HG03039 (cell line): ENCODE results near the gene AGAP3.
A peak's percentile ranks its signal among the peaks of the same experiment; 100 is the strongest.

Source experiments
- ATAC-seq: cut with Tn5 transposase; IDR thresholded peaks from one replicate; pipeline ENCODE4 v1.9.1; 2021; ENCODE audit warnings: mild to moderate bottlenecking, moderate library complexity; ENCODE audit not compliant: unreplicated experiment

The AGAP3 gene

DNA sequence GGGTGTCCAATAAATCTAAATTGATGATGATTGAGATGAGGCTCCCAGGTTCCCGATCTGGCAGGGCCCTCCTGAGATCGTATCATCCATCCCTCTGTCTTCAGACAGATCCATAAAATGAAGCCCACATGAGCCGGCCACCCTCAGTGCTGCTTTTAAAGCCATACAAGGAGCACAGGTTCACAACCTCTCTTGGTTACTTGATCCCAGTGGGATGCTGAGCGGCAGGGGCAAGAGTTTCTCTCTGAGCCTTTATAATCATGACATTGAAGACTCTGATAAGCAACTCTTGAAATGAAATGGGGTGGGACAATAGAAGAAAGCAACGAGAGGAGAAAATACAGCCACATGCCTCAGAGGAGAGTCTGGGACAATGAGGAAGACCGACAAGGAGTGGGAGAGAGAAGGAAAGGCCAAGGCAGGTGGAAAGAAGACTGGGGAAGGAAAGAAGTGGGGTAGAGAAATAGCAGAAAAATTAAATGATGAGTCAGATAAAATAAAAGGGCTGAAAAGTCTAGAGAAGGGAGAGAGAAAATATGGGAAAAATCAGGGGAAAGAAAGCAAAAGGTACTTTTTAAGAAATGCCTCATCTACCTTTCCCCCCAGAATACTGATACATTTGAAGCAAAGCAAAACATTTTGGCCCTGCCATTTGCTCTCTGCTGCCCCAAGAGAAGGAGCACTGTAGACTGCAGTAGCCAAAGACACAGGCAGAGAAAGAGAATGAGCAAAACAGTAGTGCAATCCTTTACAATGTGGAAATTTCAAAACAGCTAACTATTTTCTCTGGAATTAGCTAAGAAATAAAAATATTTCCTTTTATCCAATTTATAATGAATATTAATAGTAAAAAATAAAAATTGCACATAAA is 66.6 kb downstream of the AGAP3 start:
- ATAC-seq, result no peak

DNA sequence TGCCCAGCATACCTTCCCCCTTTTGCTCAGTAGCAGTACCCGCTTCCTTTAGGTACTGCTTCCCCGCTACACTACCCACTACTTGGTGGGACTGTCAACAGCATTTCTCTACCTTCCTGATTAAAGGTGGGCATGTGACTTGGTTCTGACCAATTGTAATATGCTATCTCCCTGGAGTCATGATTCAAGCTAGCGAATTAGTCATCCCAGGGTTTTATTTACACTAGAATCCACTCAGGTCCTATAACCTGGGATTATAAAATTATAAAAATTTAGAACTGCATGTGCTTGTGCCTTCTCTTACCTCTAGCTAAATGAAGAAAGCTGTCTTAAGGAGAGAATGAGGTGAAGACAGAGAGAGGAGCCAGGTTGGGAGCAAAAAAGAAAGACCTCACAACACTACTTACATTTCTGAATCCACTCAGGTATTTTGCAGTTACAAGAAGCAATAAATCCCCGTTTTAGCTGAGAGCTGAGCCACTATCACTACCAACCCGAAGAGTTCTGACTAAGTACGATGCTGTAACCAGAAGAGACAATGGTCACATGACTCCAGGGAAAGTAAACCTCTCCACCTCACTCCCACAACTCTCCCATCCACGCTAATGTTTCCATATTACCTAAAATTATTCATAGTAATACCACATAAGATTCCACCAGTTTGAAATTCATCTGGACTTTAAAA is 71.5 kb downstream of the AGAP3 start:
- ATAC-seq, result no peak

GRCh38 chr7:151161757-151162156 is 75.5 kb downstream of the AGAP3 start:
- ATAC-seq, result no peak

DNA sequence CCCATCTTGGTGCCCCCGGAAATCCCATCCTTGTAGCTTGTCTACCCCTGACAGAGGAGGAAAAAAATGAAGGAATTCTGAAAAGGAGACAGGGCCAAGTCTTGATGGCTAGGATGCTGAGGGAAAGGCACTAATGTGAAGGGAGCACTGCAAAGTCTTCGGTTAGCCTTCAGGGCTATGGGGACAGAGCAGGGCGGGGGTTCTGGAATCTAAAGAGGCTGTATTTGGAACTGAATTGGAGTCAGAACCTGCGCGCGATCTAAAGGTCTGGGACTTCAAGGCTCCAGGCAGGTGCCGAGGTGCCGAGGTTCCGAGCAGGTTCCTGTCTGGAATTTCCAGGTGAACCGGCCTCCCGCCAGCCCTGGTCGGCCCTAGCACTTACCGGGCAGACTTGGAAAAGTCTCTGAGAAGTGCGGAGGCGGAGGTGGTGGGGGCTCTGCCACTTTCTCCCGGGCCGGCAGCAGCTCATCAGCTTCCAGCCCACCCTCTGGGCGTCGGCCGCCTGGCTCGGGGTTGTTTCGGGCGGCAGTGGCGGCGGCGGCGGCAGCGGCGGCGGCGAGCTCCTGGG is 80.4 kb downstream of the AGAP3 start:
- no peak for ATAC-seq

DNA sequence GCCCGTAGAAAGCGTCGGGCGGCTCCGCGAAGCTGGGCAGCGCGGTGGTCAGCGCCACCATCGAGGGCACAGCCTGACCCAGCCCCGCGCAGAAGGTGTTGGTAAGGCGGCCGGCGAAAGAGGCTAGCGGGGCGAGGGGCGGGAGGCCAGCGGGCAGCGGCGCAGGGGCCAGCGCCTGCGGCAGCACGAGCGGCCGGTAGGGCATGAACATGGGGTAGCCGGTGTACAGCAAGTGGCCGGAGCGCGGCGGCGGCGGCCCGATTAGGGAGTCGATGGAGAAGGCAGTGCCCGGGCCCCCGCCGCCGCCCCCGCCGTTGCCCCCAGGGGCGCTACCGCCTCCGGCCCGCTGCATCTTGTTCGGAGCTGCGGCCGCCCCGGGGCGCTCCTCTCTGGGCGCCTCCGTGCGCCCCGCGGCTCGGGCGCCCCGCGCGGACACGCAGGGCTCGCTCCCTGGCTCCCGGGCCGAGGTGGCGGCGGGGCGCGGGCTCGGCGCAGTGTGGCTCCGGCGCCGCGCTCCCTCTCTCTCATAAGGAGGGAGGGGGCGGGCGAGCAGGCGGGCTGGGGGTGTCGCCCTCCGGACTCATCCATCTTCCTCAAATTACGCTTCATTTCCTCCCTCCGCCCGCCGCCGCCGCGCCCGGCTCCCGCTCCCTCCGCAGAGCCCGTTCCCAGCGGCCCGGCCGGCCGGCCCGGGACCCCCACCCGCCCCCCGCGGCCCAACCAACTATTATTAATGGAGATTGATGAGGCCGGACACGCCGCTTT is 81.1 kb downstream of the AGAP3 start, which contains the start of gene GBX1:
GBX1 (minus strand) TSS at position 498 of the 765 bp plus-strand sequence; CDS start at position 352, 146 bp downstream.
- ATAC-seq, result no peak

- peak; percentile 58 for ATAC-seq
Measured at GRCh38 chr7:151168003-151168786, 81.9 kb downstream of the AGAP3 start.

GRCh38 chr7:151168787-151169162 is 82.5 kb downstream of the AGAP3 start:
- ATAC-seq, result no peak

GRCh38 chr7:151172273-151173141 is 86.2 kb downstream of the AGAP3 start:
- peak; percentile 65 for ATAC-seq

DNA sequence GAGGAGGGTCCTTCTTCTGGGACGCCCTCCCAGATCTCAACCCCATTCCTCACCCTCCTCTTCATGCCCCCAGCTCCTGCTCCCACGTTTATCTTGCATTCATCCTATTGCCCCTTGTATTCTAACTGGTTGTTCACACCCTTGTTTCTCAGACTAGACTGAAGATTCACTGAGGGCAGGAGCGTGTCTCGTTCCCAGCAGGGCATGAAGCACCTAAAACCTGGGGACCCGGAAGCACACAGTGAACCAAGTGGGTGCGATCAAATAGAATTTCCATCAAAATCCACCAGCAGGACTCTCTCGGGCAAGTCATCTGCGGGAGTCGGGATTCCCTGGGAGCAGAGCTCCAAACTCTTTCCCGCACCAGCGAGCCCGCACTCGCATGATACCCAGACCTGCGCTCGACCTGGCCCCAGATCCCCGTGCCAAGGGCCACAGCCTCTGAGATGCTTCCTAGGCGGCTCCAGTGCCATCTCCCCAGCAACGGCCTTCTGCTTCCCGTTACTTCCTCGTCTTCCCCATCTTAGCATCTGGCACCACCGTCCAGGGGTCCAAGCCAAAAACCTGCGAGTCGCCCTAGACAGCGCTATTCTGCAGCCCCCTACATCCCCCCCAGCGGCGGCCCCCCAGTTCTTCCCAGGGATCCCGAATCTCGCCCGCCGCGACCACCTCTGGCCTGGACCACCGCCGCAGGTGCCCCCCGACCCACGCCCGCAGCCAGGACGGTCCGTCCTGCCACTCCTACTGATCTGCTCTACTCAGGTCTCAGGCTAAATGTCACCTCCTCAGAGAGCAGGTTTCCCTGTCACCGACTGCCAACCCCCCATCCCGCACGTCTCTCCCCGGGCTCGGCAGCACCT is 87.3 kb downstream of the AGAP3 start:
- ATAC-seq, result no peak

DNA sequence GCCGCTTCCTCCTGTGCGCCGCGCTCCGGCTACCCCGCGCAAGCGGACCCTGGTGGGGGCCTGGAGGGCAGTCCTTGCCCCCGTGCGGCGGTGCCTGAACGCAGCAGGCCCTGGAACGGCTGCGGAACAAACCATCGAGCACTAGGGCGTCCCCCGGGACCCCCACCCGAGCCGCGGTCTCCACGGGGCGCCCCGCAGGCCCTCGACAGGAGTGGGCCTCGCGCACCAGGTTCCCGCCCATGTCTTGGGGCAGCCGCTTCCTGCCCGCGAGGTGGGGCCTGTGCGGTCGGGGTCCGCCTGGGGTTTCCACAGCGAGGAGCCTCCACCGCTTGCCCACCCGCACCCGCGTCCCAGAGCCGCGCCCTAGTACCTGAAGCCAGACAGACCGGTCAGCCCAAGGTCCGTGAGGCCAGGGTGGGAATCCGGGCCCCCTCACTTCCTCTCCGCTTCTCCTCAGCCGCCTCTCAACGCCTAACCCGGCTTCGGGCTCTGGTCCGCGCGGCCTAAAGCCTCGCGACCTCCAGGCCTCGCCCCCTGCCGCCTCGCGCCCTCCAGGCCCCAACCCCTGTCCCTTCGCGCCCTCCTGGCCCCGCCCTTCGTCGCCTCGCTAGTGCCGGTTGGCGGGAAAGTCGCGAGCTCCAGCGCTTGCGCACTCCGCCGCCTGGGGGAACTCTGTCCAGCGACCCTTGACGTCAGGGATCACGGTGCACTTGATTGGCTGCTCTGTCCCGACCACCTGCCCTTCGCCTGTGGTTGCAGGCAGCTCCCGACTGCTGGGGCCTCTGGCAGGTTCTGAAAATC is 88.2 kb downstream of the AGAP3 start:
- no peak for ATAC-seq

- ATAC-seq, result no peak
Measured at GRCh38 chr7:151175047-151175792, 88.9 kb downstream of the AGAP3 start.

GRCh38 chr7:151175793-151176311 is 89.6 kb downstream of the AGAP3 start:
- no peak for ATAC-seq

DNA sequence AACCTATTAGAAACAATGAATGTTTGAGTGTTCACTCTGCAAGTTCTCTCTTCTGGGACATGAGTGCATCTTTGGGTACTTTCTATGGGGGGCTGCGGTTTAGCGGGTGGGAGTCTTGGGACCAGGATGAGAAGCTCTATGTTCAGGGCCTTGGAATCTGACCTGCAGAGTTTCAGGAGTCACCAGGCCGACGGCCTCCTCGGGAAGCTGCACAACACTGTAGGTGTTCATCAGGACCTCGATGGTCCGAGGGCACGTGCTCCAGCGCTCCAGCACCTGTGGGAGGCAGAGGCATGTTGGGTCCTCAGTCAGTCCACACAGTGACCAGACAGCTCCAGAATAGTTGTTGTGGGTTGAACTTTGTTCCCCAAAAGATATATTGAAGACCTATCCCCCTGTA is 90.1 kb downstream of the AGAP3 start:
- no peak for ATAC-seq

GRCh38 chr7:151177310-151177709 is 91.0 kb downstream of the AGAP3 start:
- no peak for ATAC-seq

DNA sequence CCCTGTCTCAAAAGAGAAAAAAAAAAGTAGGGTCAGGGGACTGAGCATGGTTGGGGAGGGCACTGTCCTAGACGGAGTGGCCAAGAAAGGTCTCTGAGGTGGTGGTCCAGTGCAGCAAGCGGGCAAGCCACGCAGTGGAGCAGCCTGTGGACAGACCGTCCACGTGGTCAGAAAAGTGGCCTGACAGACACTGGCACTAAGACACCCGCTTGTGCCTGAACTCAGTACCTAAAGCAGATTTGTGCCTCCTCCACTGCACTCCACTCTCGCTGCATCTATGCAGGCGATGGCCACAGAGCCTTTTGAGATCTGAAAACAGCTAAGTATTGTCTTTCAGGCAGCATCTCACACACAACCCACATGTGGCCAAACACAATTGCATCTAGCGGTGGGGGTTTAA is 92.0 kb downstream of the AGAP3 start:
- ATAC-seq, result no peak

GRCh38 chr7:151178831-151179230 is 92.6 kb downstream of the AGAP3 start:
- ATAC-seq, result no peak
